ENCODE measurements around the gene STAG1. TPM values are rescaled to one million over a fixed set of nuclear protein-coding genes. Genes with fewer than 3 reads are reported as not detected.
A peak's percentile ranks its signal among the peaks of the same experiment; 100 is the strongest.
"Not testable (repeated sequence)": the region's sequence is repeated elsewhere in the genome, so short reads cannot be mapped to it uniquely, and the experiment has no call there.

The STAG1 gene
- total RNA-seq, 1 experiment from 2014 or later = 31.9 TPM

- H3K27ac ChIP-seq = peak overlapping the region; percentile 22; the same call in 1 of the 2 replicates
- peaks cover 11% of the 10 kb centered on the region; the same call in 1 of the 2 replicates for H3K4me1 ChIP-seq (replicated peaks)
- peaks cover 13% of the 10 kb centered on the region for H3K36me3 ChIP-seq
Measured at GRCh38 chr3:136711277-136711676, 40.9 kb downstream of the STAG1 start.

GRCh38 chr3:136709775-136710174 is 42.4 kb downstream of the STAG1 start:
- H3K27me3 ChIP-seq (replicated peaks); H3K9me3 ChIP-seq (replicated peaks); DNase-seq (ENCODE audit: low read depth in 1 of 2, low spot score in 2 of 2); H3K4me3 ChIP-seq; H3K27ac ChIP-seq: not testable (repeated sequence)
- H3K4me1 ChIP-seq (replicated peaks) = peaks cover 11% of the 10 kb centered on the region; the same call in 1 of the 2 replicates
- peaks cover 13% of the 10 kb centered on the region for H3K36me3 ChIP-seq

More at GRCh38 chr3:136711277-136711676, 40.9 kb downstream of the STAG1 start:
- Histone ChIP-seq H3K4me3 (no peak overlapping the region), H3K27me3 (replicated peaks) (no peaks in the 10 kb centered on the region), H3K9me3 (replicated peaks) (no peaks in the 10 kb centered on the region)
- no peak for DNase-seq (ENCODE audit: low read depth in 1 of 2, low spot score in 2 of 2)

GRCh38 chr3:136708333-136708985 is 43.7 kb downstream of the STAG1 start:
- DNase-seq (ENCODE audit: low read depth in 1 of 2, low spot score in 2 of 2) = no peak
- peaks cover 12% of the 10 kb centered on the region; the same call in 1 of the 2 replicates for H3K4me1 ChIP-seq (replicated peaks)
- no peaks in the 10 kb centered on the region for H3K27me3 ChIP-seq (replicated peaks)
- no peak overlapping the region for H3K27ac ChIP-seq
- H3K4me3 ChIP-seq = no peak overlapping the region
- peaks cover 13% of the 10 kb centered on the region for H3K36me3 ChIP-seq
- H3K9me3 ChIP-seq (replicated peaks) = no peaks in the 10 kb centered on the region

- no peaks in the 10 kb centered on the region for H3K9me3 ChIP-seq (replicated peaks)
- no peak for DNase-seq (ENCODE audit: low read depth in 1 of 2, low spot score in 2 of 2)
Measured at GRCh38 chr3:136703429-136703828, 48.7 kb downstream of the STAG1 start.

GRCh38 chr3:136699271-136699828 is 52.8 kb downstream of the STAG1 start:
- H3K4me3 ChIP-seq = no peak overlapping the region
- H3K27me3 ChIP-seq (replicated peaks) = no peaks in the 10 kb centered on the region
- H3K9me3 ChIP-seq (replicated peaks) = no peaks in the 10 kb centered on the region
- H3K36me3 ChIP-seq = 0 out of 2 replicates have a peak, but pooled peaks cover 3% of the 10 kb centered on the region
- H3K4me1 ChIP-seq (replicated peaks) = peaks cover 33% of the 10 kb centered on the region
- peak overlapping the region; percentile 1 for H3K27ac ChIP-seq
- DNase-seq (ENCODE audit: low read depth in 1 of 2, low spot score in 2 of 2) = peak; percentile 45 to 48

More at GRCh38 chr3:136703429-136703828, 48.7 kb downstream of the STAG1 start:
- no peaks in the 10 kb centered on the region for H3K27me3 ChIP-seq (replicated peaks)
- H3K36me3 ChIP-seq = no peaks in the 10 kb centered on the region
- H3K4me1 ChIP-seq (replicated peaks) = peaks cover 18% of the 10 kb centered on the region
- H3K27ac ChIP-seq = no peak overlapping the region
- no peak overlapping the region for H3K4me3 ChIP-seq

GRCh38 chr3:136698361-136698760 is 53.8 kb downstream of the STAG1 start:
- Histone ChIP-seq H3K4me1 (replicated peaks) (peaks cover 31% of the 10 kb centered on the region), H3K4me3 (no peak overlapping the region), H3K36me3 (0 out of 2 replicates have a peak, but pooled peaks cover 3% of the 10 kb centered on the region), H3K27ac (peak overlapping the region; percentile 1; the same call in 1 of the 2 replicates), H3K27me3 (replicated peaks) (no peaks in the 10 kb centered on the region), H3K9me3 (replicated peaks) (no peaks in the 10 kb centered on the region)
- peak in 1 of 2 experiments; percentile 29 for DNase-seq (ENCODE audit: low read depth in 1 of 2, low spot score in 2 of 2)

- Histone ChIP-seq H3K4me1 (replicated peaks) (peaks cover 30% of the 10 kb centered on the region), H3K9me3 (replicated peaks) (no peaks in the 10 kb centered on the region), H3K36me3 (0 out of 2 replicates have a peak, but pooled peaks cover 3% of the 10 kb centered on the region), H3K27ac (no peak overlapping the region), H3K4me3 (no peak overlapping the region), H3K27me3 (replicated peaks) (no peaks in the 10 kb centered on the region)
- DNase-seq (ENCODE audit: low read depth in 1 of 2, low spot score in 2 of 2) = no peak
Measured at GRCh38 chr3:136696797-136697196, 55.4 kb downstream of the STAG1 start.

- no peak for DNase-seq (ENCODE audit: low read depth in 1 of 2, low spot score in 2 of 2)
- Histone ChIP-seq H3K9me3 (replicated peaks) (no peaks in the 10 kb centered on the region), H3K27me3 (replicated peaks) (no peaks in the 10 kb centered on the region), H3K27ac (no peak overlapping the region), H3K4me1 (replicated peaks) (peaks cover 24% of the 10 kb centered on the region), H3K36me3 (peaks cover 3% of the 10 kb centered on the region; the same call in 1 of the 2 replicates), H3K4me3 (no peak overlapping the region)
Measured at GRCh38 chr3:136694321-136694720, 57.9 kb downstream of the STAG1 start.

- Histone ChIP-seq H3K27ac (no peak overlapping the region), H3K4me1 (replicated peaks) (no peaks in the 10 kb centered on the region), H3K9me3 (replicated peaks) (no peaks in the 10 kb centered on the region), H3K4me3 (no peak overlapping the region), H3K27me3 (replicated peaks) (no peaks in the 10 kb centered on the region), H3K36me3 (peaks cover 3% of the 10 kb centered on the region; the same call in 1 of the 2 replicates)
- DNase-seq (ENCODE audit: low read depth in 1 of 2, low spot score in 2 of 2) = no peak
Measured at GRCh38 chr3:136690599-136690998, 61.6 kb downstream of the STAG1 start.

- no peaks in the 10 kb centered on the region for H3K27me3 ChIP-seq (replicated peaks)
- H3K9me3 ChIP-seq (replicated peaks) = no peaks in the 10 kb centered on the region
- H3K4me1 ChIP-seq (replicated peaks) = no peaks in the 10 kb centered on the region
- H3K27ac ChIP-seq = no peak overlapping the region
- no peak for DNase-seq (ENCODE audit: low read depth in 1 of 2, low spot score in 2 of 2)
- no peaks in the 10 kb centered on the region for H3K36me3 ChIP-seq
- no peak overlapping the region for H3K4me3 ChIP-seq
Measured at GRCh38 chr3:136685882-136686281, 66.3 kb downstream of the STAG1 start.

- no peak for DNase-seq (ENCODE audit: low read depth in 1 of 2, low spot score in 2 of 2)
- H3K36me3 ChIP-seq = no peaks in the 10 kb centered on the region
- H3K27me3 ChIP-seq (replicated peaks) = no peaks in the 10 kb centered on the region
Measured at GRCh38 chr3:136682740-136683312, 69.4 kb downstream of the STAG1 start.

GRCh38 chr3:136678981-136679380 is 73.2 kb downstream of the STAG1 start:
- no peaks in the 10 kb centered on the region for H3K27me3 ChIP-seq (replicated peaks)
- DNase-seq (ENCODE audit: low read depth in 1 of 2, low spot score in 2 of 2) = no peak
- no peak overlapping the region for H3K4me3 ChIP-seq
- H3K27ac ChIP-seq = no peak overlapping the region
- H3K36me3 ChIP-seq = no peaks in the 10 kb centered on the region
- 0 out of 2 replicates have a peak, but pooled peaks cover 8% of the 10 kb centered on the region for H3K4me1 ChIP-seq (replicated peaks)
- H3K9me3 ChIP-seq (replicated peaks) = no peaks in the 10 kb centered on the region

More at GRCh38 chr3:136682740-136683312, 69.4 kb downstream of the STAG1 start:
- Histone ChIP-seq H3K27ac (no peak overlapping the region), H3K4me1 (replicated peaks) (no peaks in the 10 kb centered on the region), H3K9me3 (replicated peaks) (no peaks in the 10 kb centered on the region), H3K4me3 (no peak overlapping the region)

GRCh38 chr3:136676009-136676408 is 76.2 kb downstream of the STAG1 start:
- Histone ChIP-seq H3K27ac (no peak overlapping the region), H3K36me3 (no peaks in the 10 kb centered on the region), H3K9me3 (replicated peaks) (no peaks in the 10 kb centered on the region), H3K4me3 (no peak overlapping the region), H3K4me1 (replicated peaks) (peaks cover 9% of the 10 kb centered on the region; the same call in 1 of the 2 replicates), H3K27me3 (replicated peaks) (no peaks in the 10 kb centered on the region)
- no peak for DNase-seq (ENCODE audit: low read depth in 1 of 2, low spot score in 2 of 2)

All from SJSA1 (cell line).